Smooth muscle cell of the brain vasculature (primary cell): ENCODE data around the gene LPAR6.
"Not testable (repeated sequence)": the region's sequence is repeated elsewhere in the genome, so short reads cannot be mapped to it uniquely, and the experiment has no call there.

Experiments used
- DNase-seq: peaks from one replicate; pipeline ENCODE4 v3.0.0-alpha.2; 2012; ENCODE audit warnings: low read depth, low spot score

The LPAR6 gene

GRCh38 chr13:48412881-48413351 is at the start of gene LPAR6:
TSS of gene LPAR6 (minus strand) at chr13:48413113. CDS start at chr13:48412423, 690 bp downstream.
- peak; percentile 55 for DNase-seq

GRCh38 chr13:48457578-48458242 is 44.8 kb upstream of the LPAR6 start:
- no peak for DNase-seq

- DNase-seq: no peak
These were observed 43.6 kb upstream of the LPAR6 start for GRCh38 chr13:48456546-48456945.

- DNase-seq: not testable (repeated sequence)
These were observed 38.3 kb upstream of the LPAR6 start for GRCh38 chr13:48451196-48451595.

GRCh38 chr13:48449656-48450055 is 36.7 kb upstream of the LPAR6 start:
- no peak for DNase-seq

- peak; percentile 29 for DNase-seq
These were observed 36.2 kb upstream of the LPAR6 start for GRCh38 chr13:48448959-48449614.

- no peak for DNase-seq
These were observed 35.5 kb upstream of the LPAR6 start for GRCh38 chr13:48448285-48448958.

GRCh38 chr13:48446464-48446863 is 33.6 kb upstream of the LPAR6 start:
- DNase-seq: no peak

GRCh38 chr13:48443442-48444208 is 30.7 kb upstream of the LPAR6 start:
- DNase-seq: no peak

GRCh38 chr13:48437371-48437770 is 24.5 kb upstream of the LPAR6 start:
- DNase-seq: peak; percentile 60

- DNase-seq: no peak
These were observed 23.9 kb upstream of the LPAR6 start for GRCh38 chr13:48436661-48437288.

GRCh38 chr13:48434200-48434599 is 21.3 kb upstream of the LPAR6 start:
- DNase-seq: no peak

GRCh38 chr13:48431987-48432615 is 19.2 kb upstream of the LPAR6 start:
- no peak for DNase-seq

GRCh38 chr13:48431431-48431830 is 18.5 kb upstream of the LPAR6 start:
- DNase-seq: no peak

GRCh38 chr13:48429886-48430285 is 17.0 kb upstream of the LPAR6 start:
- no peak for DNase-seq

GRCh38 chr13:48429036-48429435 is 16.1 kb upstream of the LPAR6 start:
- no peak for DNase-seq

GRCh38 chr13:48426755-48427298 is 13.9 kb upstream of the LPAR6 start:
- not testable (repeated sequence) for DNase-seq

- DNase-seq: no peak
These were observed 13.1 kb upstream of the LPAR6 start for GRCh38 chr13:48426052-48426451.

- DNase-seq: no peak
These were observed 11.3 kb upstream of the LPAR6 start for GRCh38 chr13:48424212-48424611.

GRCh38 chr13:48422003-48422402 is 9.1 kb upstream of the LPAR6 start:
- not testable (repeated sequence) for DNase-seq

GRCh38 chr13:48415516-48415915 is 2.6 kb upstream of the LPAR6 start:
- DNase-seq: no peak
